Embryonic facial prominence (tissue), 1 donor: ENCODE results near the gene IRF9.

ENCODE experiments used
- DNase-seq: peaks from one replicate; pipeline ENCODE4 v3.0.0-alpha.2; 2016; ENCODE audit errors: extremely low spot score

IRF9 gene

DNA sequence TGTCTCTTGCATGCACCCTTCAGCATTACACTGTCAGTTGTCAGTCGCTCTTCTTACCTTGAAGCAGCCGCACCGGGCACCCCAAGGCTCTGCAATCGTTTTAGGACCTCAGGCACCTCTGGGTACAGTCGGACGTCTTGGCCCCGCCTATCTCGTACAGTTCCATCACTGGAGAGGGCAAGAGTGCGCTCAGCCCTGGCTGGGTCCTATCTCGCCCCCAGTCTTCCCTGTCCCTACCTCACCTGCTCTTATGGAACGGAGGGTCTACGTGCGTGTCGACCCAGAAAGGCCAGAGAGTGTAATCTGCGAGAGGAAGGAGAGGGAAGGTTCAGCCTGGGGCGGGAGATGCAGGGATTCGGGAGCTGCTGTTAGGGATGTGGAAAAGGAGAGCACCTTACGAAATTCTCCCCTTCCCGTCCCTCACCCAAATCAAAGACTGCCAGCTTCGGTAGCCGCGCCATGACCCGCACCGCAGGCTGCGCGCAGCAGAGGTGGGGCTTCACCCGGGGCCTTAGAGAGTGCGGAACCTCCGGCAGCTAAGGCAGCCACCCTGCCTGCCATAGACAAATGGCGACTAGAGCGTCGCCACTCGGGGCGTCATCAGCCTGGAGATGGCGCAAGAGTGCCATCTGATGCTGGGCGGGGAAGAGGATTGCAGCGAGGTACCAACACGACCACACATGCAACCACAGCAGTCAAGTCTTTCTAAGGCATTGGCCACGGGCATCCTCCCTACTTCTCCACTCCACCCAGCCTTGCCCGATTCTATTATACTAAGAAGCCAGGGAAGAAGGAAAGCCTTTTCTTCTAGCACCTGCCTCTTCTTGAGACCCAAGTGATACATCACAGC, 54.7 kb downstream of the IRF9 start, which contains the start of gene MDP1:
MDP1 (minus strand) TSS at position 572 of the 850 bp plus-strand sequence; CDS start at position 461, 111 bp downstream.
- DNase-seq: peak; percentile 79
